Activated naive CD8-positive, alpha-beta T cell treated with anti-CD3 and anti-CD28 coated beads, Interleukin-2, amount 10 ng/mL, durations not matched to agents 7 days and 5 days (primary cell): ENCODE measurements around the gene TBL1Y. TPM values are rescaled to one million over a fixed set of nuclear protein-coding genes. Genes with fewer than 3 reads are reported as not detected.

ENCODE experiments used
- ATAC-seq: fragments of 150-1000 bp; cut with Tn5 transposase; one replicate; pipeline ENCODE4 v1.10.0; 2021; ENCODE audit warnings: low read depth, moderate library complexity
- POLR2A ChIA-PET: fragments of 350-600 bp; sonication (Branson Sonifier 250); formaldehyde crosslinking; loops from one replicate; lab custom pipeline; 2021; ENCODE audit warnings: antibody characterized with exemption; lab: Charles Lee
- DNase-seq: peaks from one replicate; pipeline ENCODE4 v3.0.0; 2021
- H3K27ac Mint-ChIP-seq: one replicate; pipeline ENCODE4 v1.8.0; 2022; ENCODE audit warnings: mild to moderate bottlenecking, mixed read lengths
- H3K27me3 Mint-ChIP-seq: one replicate; pipeline ENCODE4 v1.8.0; 2022; ENCODE audit warnings: mild to moderate bottlenecking, moderate library complexity, mixed read lengths
- H3K36me3 Mint-ChIP-seq: one replicate; pipeline ENCODE4 v1.8.0; 2021; ENCODE audit warnings: mild to moderate bottlenecking, mixed read lengths
- H3K4me1 Mint-ChIP-seq: one replicate; pipeline ENCODE4 v1.8.0; 2021; ENCODE audit warnings: mixed read lengths
- H3K4me3 Mint-ChIP-seq: one replicate; pipeline ENCODE4 v1.8.0; 2022; ENCODE audit warnings: mild to moderate bottlenecking, moderate library complexity, mixed read lengths
- H3K9me3 Mint-ChIP-seq: one replicate; pipeline ENCODE4 v1.8.0; 2021; ENCODE audit warnings: mixed read lengths
- total RNA-seq, 2 experiments: library from RNA; stranded (reverse); gene quantifications; one replicate each; pipeline ENCODE4 v1.2.3, GENCODE V29; 2021

TBL1Y gene
- total RNA-seq, 2 experiments from 2014 or later, result 0.17 to 0.26 TPM

GRCh38 chrY:6989886-6990620, 79.6 kb downstream of the TBL1Y start:
- H3K4me1 Mint-ChIP-seq, result peaks cover 10% of the 10 kb centered on the region
- no peaks in the 10 kb centered on the region for H3K27me3 Mint-ChIP-seq
- H3K27ac Mint-ChIP-seq, result no peak overlapping the region
- DNase-seq (no peak), ATAC-seq (no peak)
- no peaks in the 10 kb centered on the region for H3K9me3 Mint-ChIP-seq
- POLR2A ChIA-PET, result interaction anchor here (0.6 kb wide), 1 partner anchor 41 kb away, joined by 3 read pairs; no protein-coding TSS in a partner anchor
- H3K36me3 Mint-ChIP-seq, result no peaks in the 10 kb centered on the region
- no peak overlapping the region for H3K4me3 Mint-ChIP-seq

DNA sequence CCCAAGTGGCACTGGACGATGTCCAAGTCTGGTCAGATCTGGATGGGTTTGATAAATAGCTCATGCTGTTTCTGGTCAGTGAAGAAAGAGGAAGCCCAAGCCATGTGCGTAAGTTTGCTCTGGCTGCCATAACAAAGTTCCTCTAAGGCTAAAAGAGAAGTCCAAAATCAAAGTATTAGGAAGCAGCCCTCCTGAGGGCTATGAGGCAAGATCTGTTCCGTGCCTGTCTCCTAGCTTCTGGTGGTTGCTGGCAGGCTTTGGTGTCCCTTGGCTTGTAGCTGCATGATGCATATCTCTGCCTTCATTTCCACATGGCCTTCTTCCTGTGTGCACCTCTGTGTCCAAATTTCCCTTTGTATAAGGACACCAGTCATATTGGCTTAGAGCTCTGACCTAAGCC, 81.5 kb downstream of the TBL1Y start:
- no peaks in the 10 kb centered on the region for H3K4me1 Mint-ChIP-seq
- H3K27me3 Mint-ChIP-seq, result no peaks in the 10 kb centered on the region
- POLR2A ChIA-PET, result no interaction called here
- no peaks in the 10 kb centered on the region for H3K36me3 Mint-ChIP-seq
- no peaks in the 10 kb centered on the region for H3K9me3 Mint-ChIP-seq
- H3K4me3 Mint-ChIP-seq, result no peak overlapping the region
- no peak overlapping the region for H3K27ac Mint-ChIP-seq
- DNase-seq, result no peak
- ATAC-seq, result no peak

GRCh38 chrY:6995987-6996386, 85.5 kb downstream of the TBL1Y start:
- H3K27ac Mint-ChIP-seq, result no peak overlapping the region
- ATAC-seq (no peak), DNase-seq (no peak)
- no peaks in the 10 kb centered on the region for H3K9me3 Mint-ChIP-seq
- no peaks in the 10 kb centered on the region for H3K36me3 Mint-ChIP-seq
- no peaks in the 10 kb centered on the region for H3K4me1 Mint-ChIP-seq
- H3K4me3 Mint-ChIP-seq, result no peak overlapping the region
- no peaks in the 10 kb centered on the region for H3K27me3 Mint-ChIP-seq
- POLR2A ChIA-PET, result no interaction called here

- no peak for DNase-seq
- no peak overlapping the region for H3K4me3 Mint-ChIP-seq
- no peaks in the 10 kb centered on the region for H3K9me3 Mint-ChIP-seq
- no peaks in the 10 kb centered on the region for H3K4me1 Mint-ChIP-seq
- POLR2A ChIA-PET, result no interaction called here
- H3K36me3 Mint-ChIP-seq, result no peaks in the 10 kb centered on the region
- no peaks in the 10 kb centered on the region for H3K27me3 Mint-ChIP-seq
- ATAC-seq, result no peak
- H3K27ac Mint-ChIP-seq, result no peak overlapping the region
These were observed 87.1 kb downstream of the TBL1Y start for GRCh38 chrY:6997503-6998066.

- H3K27me3 Mint-ChIP-seq, result no peaks in the 10 kb centered on the region
- no peak overlapping the region for H3K4me3 Mint-ChIP-seq
- H3K4me1 Mint-ChIP-seq, result no peaks in the 10 kb centered on the region
- no peaks in the 10 kb centered on the region for H3K9me3 Mint-ChIP-seq
- DNase-seq (no peak), ATAC-seq (no peak)
- POLR2A ChIA-PET, result no interaction called here
- H3K36me3 Mint-ChIP-seq, result no peaks in the 10 kb centered on the region
- no peak overlapping the region for H3K27ac Mint-ChIP-seq
These were observed 89.4 kb downstream of the TBL1Y start for GRCh38 chrY:6999905-7000304.

DNA sequence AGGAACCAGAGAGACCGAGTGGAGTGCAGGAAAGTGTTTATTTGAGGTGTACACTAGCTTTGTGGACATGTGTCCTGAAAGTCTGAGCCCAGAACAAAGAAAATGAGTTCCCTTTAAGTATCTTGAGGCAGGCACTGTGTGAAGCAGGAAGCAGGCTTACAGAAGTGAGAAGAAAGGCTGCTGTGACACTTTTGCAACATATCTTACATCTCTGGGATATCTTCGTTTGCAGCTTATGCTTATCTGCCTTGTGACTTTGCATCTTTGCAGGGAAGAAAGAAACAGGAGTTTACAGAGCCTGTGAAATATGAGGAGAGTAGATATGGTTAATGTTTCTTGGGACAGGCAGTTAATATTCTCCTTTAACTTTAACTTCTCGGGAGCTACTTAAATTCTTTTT, 92.1 kb downstream of the TBL1Y start:
- H3K4me3 Mint-ChIP-seq, result no peak overlapping the region
- no peaks in the 10 kb centered on the region for H3K4me1 Mint-ChIP-seq
- no peak overlapping the region for H3K27ac Mint-ChIP-seq
- H3K36me3 Mint-ChIP-seq, result no peaks in the 10 kb centered on the region
- ATAC-seq (no peak), DNase-seq (no peak)
- H3K9me3 Mint-ChIP-seq, result no peaks in the 10 kb centered on the region
- POLR2A ChIA-PET, result no interaction called here
- peaks cover 3% of the 10 kb centered on the region for H3K27me3 Mint-ChIP-seq

GRCh38 chrY:7007911-7008310, 97.4 kb downstream of the TBL1Y start:
- no peaks in the 10 kb centered on the region for H3K4me1 Mint-ChIP-seq
- POLR2A ChIA-PET, result interaction anchor here (0.5 kb wide), 1 partner anchor 512 kb away, joined by 6 read pairs; no protein-coding TSS in a partner anchor
- no peaks in the 10 kb centered on the region for H3K36me3 Mint-ChIP-seq
- no peak overlapping the region for H3K4me3 Mint-ChIP-seq
- ATAC-seq, result no peak
- H3K27ac Mint-ChIP-seq, result no peak overlapping the region
- DNase-seq, result no peak
- no peaks in the 10 kb centered on the region for H3K9me3 Mint-ChIP-seq
- peaks cover 3% of the 10 kb centered on the region for H3K27me3 Mint-ChIP-seq

DNA sequence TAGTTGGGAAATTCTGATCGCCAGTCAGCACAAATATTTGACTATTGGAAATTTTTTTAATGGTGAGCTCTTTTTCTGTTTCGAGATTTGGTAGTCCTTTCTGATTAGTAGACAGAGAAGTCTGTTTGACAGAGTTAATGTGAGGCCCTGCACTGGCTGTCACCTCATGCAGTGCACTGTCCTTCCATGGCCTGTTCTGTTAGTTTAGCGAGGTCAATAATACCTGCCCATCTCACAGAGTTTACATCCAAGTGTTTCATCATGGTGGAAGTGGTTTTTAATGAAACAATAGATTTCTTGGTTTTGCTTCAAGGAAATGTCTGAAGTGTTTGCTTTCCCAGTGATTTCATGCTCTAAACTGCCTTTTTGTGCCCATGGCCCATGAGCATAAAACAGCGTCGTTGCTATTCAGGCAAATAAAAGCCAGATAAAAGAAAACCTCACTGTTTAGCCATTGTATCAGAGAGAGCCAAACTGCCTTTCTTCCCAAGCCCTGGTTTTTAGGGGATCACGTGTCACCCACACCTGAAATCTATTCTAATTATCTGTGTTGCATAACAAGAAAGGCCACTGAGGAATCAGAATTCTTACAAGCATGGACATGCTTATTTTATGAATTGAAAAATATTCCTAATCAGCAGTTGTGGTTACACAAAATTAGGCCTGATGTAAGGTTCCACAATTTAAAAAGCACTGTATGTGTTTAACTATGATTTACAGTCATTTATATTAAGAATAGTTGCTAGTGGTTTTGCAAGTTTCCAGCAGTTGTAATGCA, 98.3 kb downstream of the TBL1Y start:
- Mint-ChIP-seq H3K27me3 (peaks cover 3% of the 10 kb centered on the region), H3K4me3 (no peak overlapping the region), H3K36me3 (no peaks in the 10 kb centered on the region), H3K4me1 (no peaks in the 10 kb centered on the region), H3K27ac (no peak overlapping the region), H3K9me3 (no peaks in the 10 kb centered on the region)
- POLR2A ChIA-PET, result interaction anchor here (0.5 kb wide), 1 partner anchor 511 kb away, joined by 6 read pairs; no protein-coding TSS in a partner anchor
- DNase-seq (no peak), ATAC-seq (no peak)

DNA sequence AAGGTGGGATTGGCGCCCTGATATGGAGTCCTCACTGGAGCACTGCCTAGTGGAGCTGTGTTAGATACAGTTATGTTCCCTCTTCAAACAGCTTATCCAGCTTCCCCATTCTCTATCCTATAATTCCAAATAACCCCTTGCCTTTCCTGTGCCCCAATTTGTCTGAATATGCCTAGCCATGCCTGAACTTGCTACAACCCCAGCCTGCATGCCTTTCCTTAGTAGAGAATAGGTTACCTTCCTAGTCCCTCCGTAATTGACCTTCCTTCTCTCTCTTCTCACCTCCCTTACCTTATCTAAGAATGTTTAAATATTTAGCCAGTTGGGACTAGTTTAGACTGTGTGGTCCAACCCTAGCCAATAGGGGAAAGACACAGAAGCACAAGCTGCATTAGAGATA, 102.6 kb downstream of the TBL1Y start:
- DNase-seq (no peak), ATAC-seq (no peak)
- Mint-ChIP-seq H3K27ac (no peak overlapping the region), H3K36me3 (no peaks in the 10 kb centered on the region), H3K4me1 (no peaks in the 10 kb centered on the region), H3K9me3 (no peaks in the 10 kb centered on the region), H3K27me3 (no peaks in the 10 kb centered on the region), H3K4me3 (no peak overlapping the region)
- POLR2A ChIA-PET, result no interaction called here

DNA sequence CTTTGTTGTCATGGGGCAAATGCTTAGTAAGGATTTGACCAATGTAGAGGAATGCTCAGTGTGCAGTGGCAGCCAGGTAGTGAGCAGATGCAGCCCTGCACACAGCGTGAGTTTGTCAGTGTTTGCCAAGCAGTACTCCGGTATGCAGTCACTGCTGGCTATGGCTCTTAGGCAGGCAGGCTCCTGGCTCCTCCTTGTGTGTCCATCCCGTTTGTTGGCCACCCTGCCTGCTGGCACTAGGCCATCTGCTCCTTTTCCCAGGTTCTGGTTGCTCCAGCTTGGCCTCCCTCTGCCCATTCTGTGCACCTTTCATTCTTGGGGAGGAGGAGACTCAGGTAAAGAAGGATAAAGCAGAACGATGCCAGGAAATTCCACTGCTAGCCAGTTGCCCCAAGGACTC, 106.0 kb downstream of the TBL1Y start:
- no peak overlapping the region for H3K4me3 Mint-ChIP-seq
- POLR2A ChIA-PET, result no interaction called here
- no peak for ATAC-seq
- no peak overlapping the region for H3K27ac Mint-ChIP-seq
- peaks cover 5% of the 10 kb centered on the region for H3K27me3 Mint-ChIP-seq
- no peak for DNase-seq
- H3K9me3 Mint-ChIP-seq, result no peaks in the 10 kb centered on the region
- H3K4me1 Mint-ChIP-seq, result no peaks in the 10 kb centered on the region
- H3K36me3 Mint-ChIP-seq, result no peaks in the 10 kb centered on the region

DNA sequence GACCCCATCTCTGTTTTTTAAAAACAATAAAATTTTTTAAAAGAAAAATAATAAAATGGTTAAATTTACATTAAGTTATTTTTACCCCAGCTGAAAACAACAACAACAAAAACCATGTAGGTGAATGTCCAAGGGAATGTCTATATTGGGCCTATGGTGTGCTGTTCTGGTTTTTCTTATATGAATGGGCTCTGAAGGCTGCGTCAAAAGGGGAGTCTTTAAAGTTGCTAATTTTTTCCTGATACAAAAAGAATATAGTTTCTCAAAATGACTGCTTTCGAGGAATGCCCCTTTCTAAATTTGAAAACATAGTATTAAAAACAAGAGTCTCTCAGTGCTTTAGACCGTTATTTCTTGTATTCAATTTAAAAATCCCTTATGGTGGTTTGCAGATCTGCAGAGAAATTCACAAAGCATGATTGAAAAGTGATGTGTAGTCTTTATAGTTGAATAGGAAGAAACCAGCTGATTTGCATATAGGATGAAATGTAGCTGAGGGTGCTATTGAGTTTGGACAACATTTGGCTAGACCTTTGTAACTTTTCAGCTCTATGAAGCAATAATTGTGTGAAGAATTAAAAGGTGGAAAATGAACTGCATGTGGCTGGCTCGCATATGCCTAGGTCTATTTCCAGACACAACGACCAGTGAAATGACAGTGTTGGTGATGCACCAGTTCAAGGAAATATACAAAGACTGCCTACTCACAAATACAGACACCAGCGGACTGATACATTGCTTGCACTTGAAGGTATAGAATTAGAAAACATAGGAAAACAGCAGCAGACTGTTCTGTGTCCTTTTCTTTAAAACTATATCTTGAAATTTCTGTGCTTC, 107.0 kb downstream of the TBL1Y start:
- H3K9me3 Mint-ChIP-seq, result no peaks in the 10 kb centered on the region
- POLR2A ChIA-PET, result no interaction called here
- no peak for ATAC-seq
- no peak for DNase-seq
- no peak overlapping the region for H3K27ac Mint-ChIP-seq
- H3K27me3 Mint-ChIP-seq, result peaks cover 8% of the 10 kb centered on the region
- H3K36me3 Mint-ChIP-seq, result no peaks in the 10 kb centered on the region
- no peaks in the 10 kb centered on the region for H3K4me1 Mint-ChIP-seq
- no peak overlapping the region for H3K4me3 Mint-ChIP-seq

DNA sequence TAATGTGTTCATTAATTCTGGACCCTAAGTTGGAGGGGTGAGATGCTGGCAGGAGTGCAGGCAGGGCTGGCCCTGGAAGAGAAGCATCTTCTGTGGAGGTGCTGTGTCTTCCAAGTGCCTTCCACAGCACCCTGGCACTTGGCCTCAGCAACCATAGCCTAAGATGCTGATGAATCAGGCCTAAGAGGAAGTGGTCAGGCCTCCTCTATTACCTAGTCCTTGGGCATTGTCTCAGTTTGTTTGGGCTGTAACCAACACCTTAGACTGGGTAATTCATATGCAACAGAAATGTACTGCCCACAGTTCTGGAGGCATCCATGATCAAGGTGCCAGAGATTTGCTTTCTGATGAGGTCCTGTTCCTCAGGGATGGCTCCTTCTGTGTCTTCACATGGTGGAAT, 128.5 kb downstream of the TBL1Y start:
- H3K27ac Mint-ChIP-seq, result no peak overlapping the region
- H3K4me3 Mint-ChIP-seq, result no peak overlapping the region
- H3K36me3 Mint-ChIP-seq, result no peaks in the 10 kb centered on the region
- no peaks in the 10 kb centered on the region for H3K27me3 Mint-ChIP-seq
- DNase-seq (no peak), ATAC-seq (no peak)
- POLR2A ChIA-PET, result no interaction called here
- no peaks in the 10 kb centered on the region for H3K9me3 Mint-ChIP-seq
- H3K4me1 Mint-ChIP-seq, result no peaks in the 10 kb centered on the region

- H3K4me3 Mint-ChIP-seq, result no peak overlapping the region
- no peaks in the 10 kb centered on the region for H3K27me3 Mint-ChIP-seq
- H3K36me3 Mint-ChIP-seq, result no peaks in the 10 kb centered on the region
- no peak for ATAC-seq
- DNase-seq, result no peak
- POLR2A ChIA-PET, result no interaction called here
- H3K27ac Mint-ChIP-seq, result no peak overlapping the region
- H3K9me3 Mint-ChIP-seq, result no peaks in the 10 kb centered on the region
- H3K4me1 Mint-ChIP-seq, result no peaks in the 10 kb centered on the region
These were observed 130.2 kb downstream of the TBL1Y start for GRCh38 chrY:7040662-7041061.
